ENCODE results near the gene SLC38A8. TPM values are rescaled to one million over a fixed set of nuclear protein-coding genes. Genes with fewer than 3 reads are reported as not detected.

The SLC38A8 gene
- total RNA-seq, 3 donors from 2014 or later (not counting 1 experiment from before 2014, with no cell fraction given): not detected

- H3K27ac ChIP-seq (ENCODE audit: low read length): no peak overlapping the region
- no peaks in the 10 kb centered on the region for H3K4me1 ChIP-seq (ENCODE audit: control insufficient read depth, insufficient read depth, low read length)
- Mint-ChIP-seq H3K4me3 (no peak overlapping the region), H3K36me3 (no peaks in the 10 kb centered on the region), H3K27ac (no peak overlapping the region), H3K4me1 (no peaks in the 10 kb centered on the region), H3K27me3 (ENCODE audit: low read depth in 2 of 2) (peaks cover 0 to 2% of the 10 kb centered on the region in 2 donors), H3K9me3 (no peaks in the 10 kb centered on the region)
- intact Hi-C loops (cut with micrococcal nuclease): no loop called here
- H3K4me3 ChIP-seq (ENCODE audit: low read length): no peak overlapping the region
- TF ChIP-seq, protein P1, sequence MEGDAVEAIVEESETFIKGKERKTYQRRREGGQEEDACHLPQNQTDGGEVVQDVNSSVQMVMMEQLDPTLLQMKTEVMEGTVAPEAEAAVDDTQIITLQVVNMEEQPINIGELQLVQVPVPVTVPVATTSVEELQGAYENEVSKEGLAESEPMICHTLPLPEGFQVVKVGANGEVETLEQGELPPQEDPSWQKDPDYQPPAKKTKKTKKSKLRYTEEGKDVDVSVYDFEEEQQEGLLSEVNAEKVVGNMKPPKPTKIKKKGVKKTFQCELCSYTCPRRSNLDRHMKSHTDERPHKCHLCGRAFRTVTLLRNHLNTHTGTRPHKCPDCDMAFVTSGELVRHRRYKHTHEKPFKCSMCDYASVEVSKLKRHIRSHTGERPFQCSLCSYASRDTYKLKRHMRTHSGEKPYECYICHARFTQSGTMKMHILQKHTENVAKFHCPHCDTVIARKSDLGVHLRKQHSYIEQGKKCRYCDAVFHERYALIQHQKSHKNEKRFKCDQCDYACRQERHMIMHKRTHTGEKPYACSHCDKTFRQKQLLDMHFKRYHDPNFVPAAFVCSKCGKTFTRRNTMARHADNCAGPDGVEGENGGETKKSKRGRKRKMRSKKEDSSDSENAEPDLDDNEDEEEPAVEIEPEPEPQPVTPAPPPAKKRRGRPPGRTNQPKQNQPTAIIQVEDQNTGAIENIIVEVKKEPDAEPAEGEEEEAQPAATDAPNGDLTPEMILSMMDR (IDR thresholded peaks at IDR 0.05): no peak
- DNase-seq (no peak), ATAC-seq (no peak)
- no peaks in the 10 kb centered on the region for H3K27me3 ChIP-seq (ENCODE audit: control insufficient read depth, insufficient read depth, low read length)
- 84% methylated on average over 13 of the region's 13 CpGs for WGBS (ENCODE audit: insufficient coverage)
- no peaks in the 10 kb centered on the region for H3K36me3 ChIP-seq (ENCODE audit: control insufficient read depth, insufficient read depth, low read length)
- no peaks in the 10 kb centered on the region for H3K9me3 ChIP-seq (ENCODE audit: control insufficient read depth, insufficient read depth, low read length)
Observed at GRCh38 chr16:84000989-84001642, 41.5 kb downstream of the SLC38A8 start.

DNA sequence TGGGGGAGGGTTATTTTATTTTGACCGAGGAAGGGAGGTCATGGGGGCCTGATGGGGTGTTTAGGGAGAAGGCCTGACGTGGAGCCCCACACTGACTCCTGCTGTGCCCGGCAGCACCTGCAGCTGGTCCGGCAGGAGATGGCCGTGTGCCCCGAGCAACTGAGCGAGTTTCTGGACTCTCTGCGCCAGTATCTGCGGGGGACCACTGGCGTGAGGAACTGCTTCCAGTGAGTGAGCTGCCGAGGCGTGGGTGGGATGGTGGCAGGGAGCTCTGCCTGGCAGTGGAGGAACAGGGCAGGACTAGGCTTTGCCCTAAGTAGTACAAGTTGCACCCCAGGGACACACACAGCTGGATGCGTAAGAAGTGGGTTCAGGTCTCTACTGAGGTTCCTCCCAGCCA is 44.5 kb downstream of the SLC38A8 start:
- H3K27ac Mint-ChIP-seq: no peak overlapping the region
- Histone ChIP-seq H3K36me3 (ENCODE audit: control insufficient read depth, insufficient read depth, low read length) (no peaks in the 10 kb centered on the region), H3K9me3 (ENCODE audit: control insufficient read depth, insufficient read depth, low read length) (no peaks in the 10 kb centered on the region), H3K27me3 (ENCODE audit: control insufficient read depth, insufficient read depth, low read length) (no peaks in the 10 kb centered on the region), H3K4me1 (ENCODE audit: control insufficient read depth, insufficient read depth, low read length) (peaks cover 7% of the 10 kb centered on the region), H3K4me3 (ENCODE audit: low read length) (no peak overlapping the region), H3K27ac (ENCODE audit: low read length) (no peak overlapping the region)
- no peaks in the 10 kb centered on the region for H3K9me3 Mint-ChIP-seq
- intact Hi-C loops (cut with micrococcal nuclease): no loop called here
- no peak overlapping the region for H3K4me3 Mint-ChIP-seq
- no peak for ATAC-seq
- 86% methylated on average over 13 of the region's 13 CpGs for WGBS (ENCODE audit: insufficient coverage)
- no peak for DNase-seq
- no peaks in the 10 kb centered on the region for H3K36me3 Mint-ChIP-seq
- H3K4me1 Mint-ChIP-seq: no peaks in the 10 kb centered on the region
- TF ChIP-seq, protein P1 (IDR thresholded peaks at IDR 0.05): no peak
- H3K27me3 Mint-ChIP-seq (ENCODE audit: low read depth in 2 of 2): peaks cover 8 to 9% of the 10 kb centered on the region in 2 donors

GRCh38 chr16:83996481-83997252 is 45.9 kb downstream of the SLC38A8 start:
- intact Hi-C loops (cut with micrococcal nuclease): no loop called here
- no peak overlapping the region for H3K27ac ChIP-seq (ENCODE audit: low read length)
- no peaks in the 10 kb centered on the region for H3K27me3 ChIP-seq (ENCODE audit: control insufficient read depth, insufficient read depth, low read length)
- TF ChIP-seq, protein P1 (IDR thresholded peaks at IDR 0.05): no peak
- Mint-ChIP-seq H3K36me3 (no peaks in the 10 kb centered on the region), H3K4me3 (no peak overlapping the region), H3K27me3 (ENCODE audit: low read depth in 2 of 2) (peaks cover 7 to 8% of the 10 kb centered on the region in 2 donors), H3K4me1 (no peaks in the 10 kb centered on the region), H3K9me3 (no peaks in the 10 kb centered on the region), H3K27ac (no peak overlapping the region)
- peaks cover 7% of the 10 kb centered on the region for H3K4me1 ChIP-seq (ENCODE audit: control insufficient read depth, insufficient read depth, low read length)
- 83% methylated on average over 15 of the region's 15 CpGs for WGBS (ENCODE audit: insufficient coverage)
- no peaks in the 10 kb centered on the region for H3K9me3 ChIP-seq (ENCODE audit: control insufficient read depth, insufficient read depth, low read length)
- H3K36me3 ChIP-seq (ENCODE audit: control insufficient read depth, insufficient read depth, low read length): no peaks in the 10 kb centered on the region
- H3K4me3 ChIP-seq (ENCODE audit: low read length): no peak overlapping the region
- ATAC-seq: no peak
- no peak for DNase-seq
